RWPE1 (cell line): ENCODE measurements around the gene SH2D3C.

Source experiments
- CTCF ChIA-PET: fragments of 350-600 bp; sonication (Branson Sonifier 250); formaldehyde crosslinking; extraction: SDS; loops from one replicate; lab custom pipeline; 2021; lab: Yijun Ruan, JAX
- POLR2A ChIA-PET: fragments of 400-600 bp; formaldehyde crosslinking; extraction: SDS; loops from one replicate; lab custom pipeline; 2020; ENCODE audit warnings: antibody characterized with exemption; ENCODE audit not compliant: low non-redundant PET; lab: Yijun Ruan, JAX
- DNase-seq: peaks from one replicate; pipeline ENCODE4 v3.0.0; 2012; ENCODE audit warnings: low spot score
- H3K27ac ChIP-seq: fragments of 450-650 bp; 2 replicates; pipeline ENCODE4 v1.5.1; 2017
- CTCF ChIP-seq: fragments of 450-650 bp; conservative IDR thresholded peaks from 2 replicates; pipeline ENCODE4 v1.5.1; 2017; ENCODE audit warnings: low read depth, mild to moderate bottlenecking

Gene SH2D3C

GRCh38 chr9:127734747-127735529 lies 43.5 kb downstream of the SH2D3C start, which contains the start of gene TOR2A:
TSS of gene TOR2A (minus strand) at chr9:127735294. CDS start at chr9:127735270, 24 bp downstream.
- ChIA-PET CTCF (interaction anchor here (0.5 to 2.3 kb wide), 56 partner anchors 8 to 424 kb away, joined by 3 to 30 read pairs (median 4); partner anchors contain the start of genes CDK9, CFAP157, PTRH1 and SH2D3C), POLR2A (interaction anchor here (0.7 to 1.5 kb wide), 8 partner anchors 23 to 146 kb away, joined by 3 to 8 read pairs (median 4); partner anchors contain the start of gene CDK9)
- H3K27ac ChIP-seq, result peak within 1 kb of the TSS; percentile 98
- DNase-seq, result peak; percentile 99
- TF ChIP-seq CTCF, result peak; percentile 98

GRCh38 chr9:127734247-127734746 lies 44.2 kb downstream of the SH2D3C start:
- ChIA-PET POLR2A (interaction anchor here (0.7 to 1.5 kb wide), 6 partner anchors 23 to 146 kb away, joined by 3 to 7 read pairs (median 4); no protein-coding TSS in a partner anchor), CTCF (interaction anchor here (0.5 to 2.3 kb wide), 45 partner anchors 9 to 244 kb away, joined by 3 to 30 read pairs (median 5); partner anchors contain the start of genes CDK9, CFAP157, PTRH1 and SH2D3C)
- H3K27ac ChIP-seq, result peak overlapping the region; percentile 89
- DNase-seq, result no peak
- peak; percentile 85 for TF ChIP-seq CTCF

- DNase-seq, result no peak
- H3K27ac ChIP-seq, result peak overlapping the region; percentile 89
- no peak for TF ChIP-seq CTCF
- CTCF ChIA-PET, result interaction anchor here (0.7 to 2.3 kb wide), 8 partner anchors 11 to 178 kb away, joined by 3 to 30 read pairs (median 12); partner anchors contain the start of genes CDK9, PTRH1 and TTC16
- POLR2A ChIA-PET, result no interaction called here
These were observed 44.9 kb downstream of the SH2D3C start for GRCh38 chr9:127733614-127734013.

- ChIA-PET CTCF (interaction anchor here (0.5 kb wide), 2 partner anchors 73 to 86 kb away, joined by 3 to 8 read pairs; no protein-coding TSS in a partner anchor), POLR2A (no interaction called here)
- no peak for DNase-seq
- H3K27ac ChIP-seq, result peak overlapping the region; percentile 89
- TF ChIP-seq CTCF, result no peak
These were observed 46.0 kb downstream of the SH2D3C start for GRCh38 chr9:127732444-127732843.

- TF ChIP-seq CTCF, result no peak
- H3K27ac ChIP-seq, result peak overlapping the region; percentile 89
- POLR2A ChIA-PET, result no interaction called here
- no peak for DNase-seq
- CTCF ChIA-PET, result interaction anchor here (0.5 to 1.1 kb wide), 2 partner anchors 73 to 189 kb away, joined by 3 to 4 read pairs; no protein-coding TSS in a partner anchor
These were observed 46.5 kb downstream of the SH2D3C start for GRCh38 chr9:127731938-127732337.
